GM12878 (cell line): ENCODE measurements around the gene GJC1. TPM values are rescaled to one million over a fixed set of nuclear protein-coding genes. Genes with fewer than 3 reads are reported as not detected.

Source experiments
- ATAC-seq: fragments of 200-7000 bp; cut with Tn5 transposase; 3 replicates; pipeline ENCODE4 v1.9.1; 2020; ENCODE audit warnings: mild to moderate bottlenecking, moderate library complexity
- Bru-seq: library from RNA; stranded (reverse); fragments of 400-500 nt; gene quantifications from one replicate; lab custom pipeline; 2021; lab: Mats Ljungman, UMichigan
- BruChase-seq, 2 experiments: library from RNA; stranded (reverse); fragments of 400-500 nt; gene quantifications; one replicate each; lab custom pipeline; 2021; lab: Mats Ljungman, UMichigan
- BruUV-seq: library from RNA; stranded (reverse); fragments of 400-500 nt; replicated peaks from 2 replicates; lab custom pipeline; 2021; lab: Mats Ljungman, UMichigan
- CTCF ChIA-PET: fragments of 300-600 bp; sonication (Branson Sonifier 250); formaldehyde crosslinking; extraction: SDS; loops from one replicate; lab custom pipeline; 2021; ENCODE audit warnings: inconsistent platforms; lab: Yijun Ruan, JAX
- POLR2A ChIA-PET: fragments of 350-600 bp; formaldehyde crosslinking; extraction: SDS; loops from one replicate; lab custom pipeline; 2021; ENCODE audit warnings: inconsistent platforms; lab: Charles Lee
- RAD21 ChIA-PET: fragments of 300-600 bp; sonication (Branson Sonifier 250); formaldehyde crosslinking; loops from one replicate; lab custom pipeline; 2023; ENCODE audit warnings: antibody characterized with exemption; ENCODE audit not compliant: unreplicated experiment; lab: Charles Lee
- SMC1A ChIA-PET: fragments of 300-600 bp; sonication (Branson Sonifier 250); formaldehyde crosslinking; loops from one replicate; lab custom pipeline; 2023; ENCODE audit not compliant: unreplicated experiment, uncharacterized antibody; lab: Charles Lee
- DNase-seq: peaks from one replicate; pipeline ENCODE4 v3.0.0-alpha.2; 2011; ENCODE audit warnings: low read depth, low spot score
- FAIRE-seq: peaks from 3 replicates; lab custom pipeline; 2011; peaks lifted over from hg19 to GRCh38; lab: Jason Lieb, UNC
- H2AFZ ChIP-seq: 2 replicates; pipeline ENCODE4 v1.6.0; 2011; ENCODE audit warnings: low read depth, low read length, control low read depth; ENCODE audit not compliant: control insufficient read depth
- H3K27ac ChIP-seq: 2 replicates; pipeline ENCODE4 v1.5.1; 2011; ENCODE audit warnings: control low read depth; ENCODE audit not compliant: control insufficient read depth, insufficient read depth
- H3K27me3 ChIP-seq, 2 experiments: replicated peaks in 1 of 2; 2 replicates each; pipeline versions ENCODE4 v1.6.0 to v1.6.1; 2011; ENCODE audit warnings: low read length in 1 of 2; ENCODE audit not compliant: control insufficient read depth in 2 of 2, insufficient read depth in 2 of 2
- H3K36me3 ChIP-seq, 2 experiments: 2 replicates each; pipeline ENCODE4 v1.5.1; 2011; ENCODE audit warnings: low read length in 1 of 2; ENCODE audit not compliant: control insufficient read depth in 2 of 2, insufficient read depth in 2 of 2
- H3K4me1 ChIP-seq: 2 replicates; pipeline ENCODE4 v1.6.1; 2011; ENCODE audit warnings: mild to moderate bottlenecking, low read length, moderate library complexity, mixed read lengths; ENCODE audit not compliant: control insufficient read depth, insufficient read depth
- H3K4me2 ChIP-seq: 2 replicates; pipeline ENCODE4 v1.6.0; 2011; ENCODE audit warnings: control low read depth; ENCODE audit not compliant: control insufficient read depth, insufficient read depth
- H3K4me3 ChIP-seq: fragments of 200-600 bp; sonication (generic); 2 replicates; pipeline ENCODE4 v1.5.1; 2016
- H3K79me2 ChIP-seq: 2 replicates; pipeline ENCODE4 v1.6.0; 2011; ENCODE audit warnings: low read length; ENCODE audit not compliant: control insufficient read depth, insufficient read depth
- H3K9ac ChIP-seq: 2 replicates; pipeline ENCODE4 v1.8.0; 2011; ENCODE audit warnings: low read length, control low read depth, mixed read lengths; ENCODE audit not compliant: control insufficient read depth, insufficient read depth
- H3K9me3 ChIP-seq: replicated peaks from 3 replicates; pipeline ENCODE4 v1.5.1; 2011; ENCODE audit warnings: mild to moderate bottlenecking, low read length; ENCODE audit not compliant: control insufficient read depth, insufficient read depth
- H4K20me1 ChIP-seq: 2 replicates; pipeline ENCODE4 v1.6.0; 2011; ENCODE audit not compliant: control insufficient read depth, insufficient read depth
- BACH1 ChIP-seq: fragments of 450-650 bp; IDR thresholded peaks from 2 replicates; pipeline ENCODE4 v1.6.1; 2017; ENCODE audit warnings: mild to moderate bottlenecking, borderline replicate concordance
- EGR1 ChIP-seq, 2 experiments: IDR thresholded peaks; 1 replicate in 1 of 2; 2 replicates in 1 of 2; pipeline ENCODE4 v1.6.1; 2011 to 2012; ENCODE audit warnings: low read depth in 2 of 2, low read length in 2 of 2, borderline replicate concordance in 1 of 2, mild to moderate bottlenecking in 1 of 2, moderate library complexity in 1 of 2
- GATAD2B ChIP-seq: fragments of 450-650 bp; conservative IDR thresholded peaks from 2 replicates; pipeline ENCODE4 v1.6.1; 2017; ENCODE audit warnings: low read depth, mild to moderate bottlenecking, moderate library complexity
- MEF2A ChIP-seq: IDR thresholded peaks from 2 replicates; pipeline ENCODE4 v1.6.1; 2011; ENCODE audit warnings: low read depth, mild to moderate bottlenecking, low read length, moderate library complexity; ENCODE audit not compliant: insufficient read depth
- MEF2B ChIP-seq: fragments of 450-650 bp; IDR thresholded peaks from 2 replicates; pipeline ENCODE4 v1.6.1; 2018; ENCODE audit warnings: mild to moderate bottlenecking, moderate library complexity; ENCODE audit not compliant: partially characterized antibody, poor library complexity, severe bottlenecking
- POLR2A ChIP-seq: IDR thresholded peaks from 2 replicates; pipeline ENCODE4 v1.6.1; 2011; ENCODE audit warnings: low read depth, mild to moderate bottlenecking, low read length
- RB1 ChIP-seq: fragments of 450-650 bp; formaldehyde crosslinking; IDR thresholded peaks from 2 replicates; pipeline ENCODE4 v1.6.1; 2017; ENCODE audit warnings: mild to moderate bottlenecking, borderline replicate concordance
- SUZ12 ChIP-seq: fragments of 200-600 bp; sonication (generic); IDR thresholded peaks from one replicate; pipeline ENCODE4 v1.6.1; 2018; ENCODE audit warnings: antibody characterized with exemption, mild to moderate bottlenecking; ENCODE audit not compliant: unreplicated experiment
- WGBS: methylation state at CpG from one replicate; pipeline ENCODE4 v1.1.6; 2016; ENCODE audit warnings: low lambda C conversion rate; ENCODE audit not compliant: insufficient replicate concordance, insufficient coverage; ENCODE audit errors: missing lambda C conversion rate; 5-methylcytosine and 5-hydroxymethylcytosine counted together
- in situ Hi-C: fragments of 300-500 bp; cut with MboI; formaldehyde crosslinking; loops from 9 replicates; pipeline ENCODE4 v1.14.3; 2018; ENCODE audit warnings: mixed read lengths
- intact Hi-C: fragments of 100-400 bp; cut with micrococcal nuclease; formaldehyde crosslinking; loops from one replicate; pipeline ENCODE4 v1.14.2; 2022; ENCODE audit not compliant: unreplicated experiment
- long read RNA-seq, 2 experiments: library from polyadenylated mRNA; unstranded; transcript quantifications; one replicate each; pipeline ENCODE4 v2.0.0, GENCODE V29; 2019 to 2020
- polyA minus RNA-seq, 3 experiments: library from RNA; depleted of rRNA, polyadenylated mRNA; stranded (reverse); fragments of >200 nt; gene quantifications; 2 replicates each; pipeline ENCODE4 v1.2.3, GENCODE V29; 2011
- polyA plus RNA-seq, 11 experiments: library from polyadenylated mRNA; depleted of rRNA in 4 of 11; unstranded in 6 of 11; stranded (reverse) in 5 of 11; fragments of >200 nt; fragmentation: Nextera tagmentation in 4 of 11; fragmentation: Illumina TruSeq in 1 of 11; extraction: Ambion mirVana in 4 of 11; extraction: Trizol in 1 of 11; gene quantifications; 1 replicate in 1 of 11; 2 replicates in 10 of 11; pipeline versions ENCODE4 v1.2.1 to v1.2.3, GENCODE V29; 2011 to 2016; ENCODE audit warnings: inconsistent platforms in 2 of 11, missing spikeins in 2 of 11, low read depth in 1 of 11
- total RNA-seq, 4 experiments: library from RNA; depleted of rRNA in 3 of 4; stranded (reverse); fragments of >200 nt in 3 of 4; fragmentation: Illumina TruSeq in 1 of 4; extraction: Trizol in 1 of 4; gene quantifications; 2 replicates each; pipeline versions ENCODE4 v1.2.1 to v1.2.3, GENCODE V29; 2013 to 2021

The GJC1 gene
- total RNA-seq (2013; cell fraction: nucleolus; rRNA removed): 0.61 and 0.77 TPM in 2 replicates
- 0.76 and 0.79 TPM in 2 replicates for total RNA-seq (2014; rRNA removed)
- 0.67 and 0.83 TPM in 2 replicates for total RNA-seq (2014; rRNA removed; fragmentation: Illumina TruSeq; extraction: Trizol)
- 2.5 and 2.7 TPM in 2 replicates for total RNA-seq (2021)
- 1.1 TPM for polyA plus RNA-seq (2011; ENCODE audit: low read depth)
- 3.0 and 3.4 TPM in 2 replicates for polyA plus RNA-seq (2011; rRNA removed)
- polyA plus RNA-seq (2011; cell fraction: cytosol; rRNA removed): 1.6 and 1.8 TPM in 2 replicates
- 1.2 and 1.4 TPM in 2 replicates for polyA plus RNA-seq (2011; cell fraction: nucleus; rRNA removed)
- 1.4 and 1.8 TPM in 2 replicates for polyA plus RNA-seq (2012)
- 1.0 and 1.1 TPM in 2 replicates for polyA plus RNA-seq (2014; fragmentation: Illumina TruSeq; extraction: Trizol)
- polyA plus RNA-seq (2014; fragmentation: Nextera tagmentation; extraction: Ambion mirVana): under 1 TPM; 0.37 to 0.69 TPM
- polyA plus RNA-seq (2014; rRNA removed): 1.1 and 1.4 TPM in 2 replicates
- polyA plus RNA-seq (2016; fragmentation: Nextera tagmentation; extraction: Ambion mirVana): 1 to 10 TPM in 1 of 2 experiments, under 1 TPM in 1; 0.72 to 1.0 TPM
- polyA minus RNA-seq (2011; rRNA and poly(A)+ RNA removed): 4.5 and 9.8 TPM in 2 replicates
- polyA minus RNA-seq (2011; cell fraction: cytosol; rRNA and poly(A)+ RNA removed): 1.2 and 1.4 TPM in 2 replicates
- 0.85 and 1.1 TPM in 2 replicates for polyA minus RNA-seq (2011; cell fraction: nucleus; rRNA and poly(A)+ RNA removed)
- Bru-seq, nascent RNA: percentile 42 among the genes with signal in this experiment
- BruChase-seq, experiment 1, labeled RNA remaining after a 6-hour chase: percentile 53 among the genes with signal in this experiment
- BruChase-seq, experiment 2, labeled RNA remaining after a 2-hour chase: percentile 54 among the genes with signal in this experiment
- long read RNA-seq, experiment 1, partial matches to known transcripts: 0 of 1 reads
- long read RNA-seq, experiment 1, other reads (novel, unspliced or antisense): 1 of 1 reads
- long read RNA-seq, experiment 2, partial matches to known transcripts: 0 of 6 reads
- long read RNA-seq, experiment 2, other reads (novel, unspliced or antisense): 6 of 6 reads

DNA sequence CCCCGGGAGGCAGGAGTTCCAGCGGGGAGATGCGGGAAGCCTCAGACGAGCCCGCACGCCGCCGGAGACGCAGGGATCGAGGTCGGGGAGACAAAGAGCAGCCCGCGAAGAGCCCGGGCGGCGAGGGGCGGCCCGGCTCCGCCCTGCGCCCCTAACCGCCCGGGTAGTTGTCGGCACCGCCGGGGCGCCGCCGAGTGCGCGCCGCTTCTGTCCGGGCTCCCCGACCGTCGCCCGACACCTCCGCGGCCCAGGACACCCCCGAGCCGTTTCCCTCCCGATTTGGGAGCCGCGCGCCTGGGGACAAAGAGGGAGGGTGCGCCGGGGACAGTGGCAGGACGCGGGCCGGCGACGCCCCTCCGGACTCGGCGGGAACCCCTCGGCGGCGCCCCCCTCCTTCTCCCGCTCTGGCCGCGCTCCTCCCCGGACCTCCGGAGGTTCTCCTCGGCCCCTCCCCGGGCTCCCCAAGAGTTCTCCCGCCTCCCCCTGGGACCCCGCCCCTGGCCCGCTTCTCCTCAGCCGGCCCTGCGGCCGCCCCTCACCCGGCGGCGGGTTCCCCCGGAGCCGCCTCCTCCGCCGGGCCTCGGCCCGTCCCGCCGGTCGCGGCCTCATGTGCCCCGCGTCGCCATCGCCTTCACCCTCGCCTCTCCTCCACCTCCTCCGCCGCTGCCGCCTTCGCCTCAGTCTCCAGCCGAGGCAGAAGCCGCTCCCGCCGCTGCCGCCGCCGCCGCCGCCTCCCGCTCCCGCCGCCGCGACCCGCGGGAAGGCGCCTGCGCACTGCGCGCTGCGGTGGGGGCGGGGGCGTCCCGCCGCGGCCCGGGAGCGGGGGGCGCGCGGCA lies at the start of gene GJC1:
TSS of gene GJC1 (minus strand) at position 765 of the 836 bp plus-strand sequence. CDS start 24,470 bp downstream, outside the sequence.
- no peaks in the 10 kb centered on the region for H3K79me2 ChIP-seq
- POLR2A ChIA-PET: no interaction called here
- intact Hi-C loops: no loop called here
- in situ Hi-C loops: no loop called here
- H3K27me3 ChIP-seq: peaks cover 0 to 7% of the 10 kb centered on the region in 2 experiments; a peak in 3 of 4 replicates
- peak within 1 kb of the TSS; percentile 16; the same call in 1 of the 2 replicates for H3K9ac ChIP-seq
- SMC1A ChIA-PET: no interaction called here
- RAD21 ChIA-PET: no interaction called here
- H3K4me1 ChIP-seq: no peaks in the 10 kb centered on the region
- ATAC-seq (peak; percentile 71), FAIRE-seq (no peak), DNase-seq (no peak)
- peak within 1 kb of the TSS; percentile 58 for H3K4me2 ChIP-seq
- peak within 1 kb of the TSS; percentile 61 for H2AFZ ChIP-seq
- peak within 1 kb of the TSS; percentile 44; the same call in 1 of the 2 replicates for H3K4me3 ChIP-seq
- CTCF ChIA-PET: no interaction called here
- H3K9me3 ChIP-seq: no peaks in the 10 kb centered on the region
- no peaks in the 10 kb centered on the region for H4K20me1 ChIP-seq
- TF ChIP-seq POLR2A: no peak
- no peak for TF ChIP-seq MEF2A
- no peak for TF ChIP-seq RB1
- 0 out of 2 replicates have a peak, but pooled peaks have one; percentile 15 for TF ChIP-seq BACH1
- TF ChIP-seq SUZ12: peak; percentile 90
- no peak for TF ChIP-seq MEF2B
- peak in 1 of 2 experiments; percentile 49; a peak in 1 of 3 replicates for TF ChIP-seq EGR1 (IDR thresholded peaks at IDR 0.05; ENCODE audit: borderline replicate concordance in 1 of 2, low read depth in 2 of 2, low read length in 2 of 2)
- 0 out of 2 replicates have a peak, but pooled peaks have one; percentile 46 for TF ChIP-seq GATAD2B
- WGBS: under 1% methylated on average over 55 of the region's 123 CpGs
- BruUV-seq: no TSS peak
- H3K36me3 ChIP-seq: no peaks in the 10 kb centered on the region
- no peak within 1 kb of the TSS for H3K27ac ChIP-seq
